ENCODE results near the gene DDX39B. TPM values are rescaled to one million over a fixed set of nuclear protein-coding genes. Genes with fewer than 3 reads are reported as not detected.

Gene DDX39B
- total and polyA plus RNA-seq, 9 of the 15 experiments (the other 6 are each of a cell fraction or from before 2014, with no cell fraction given) = 479 to 869 (median 592) TPM

DNA sequence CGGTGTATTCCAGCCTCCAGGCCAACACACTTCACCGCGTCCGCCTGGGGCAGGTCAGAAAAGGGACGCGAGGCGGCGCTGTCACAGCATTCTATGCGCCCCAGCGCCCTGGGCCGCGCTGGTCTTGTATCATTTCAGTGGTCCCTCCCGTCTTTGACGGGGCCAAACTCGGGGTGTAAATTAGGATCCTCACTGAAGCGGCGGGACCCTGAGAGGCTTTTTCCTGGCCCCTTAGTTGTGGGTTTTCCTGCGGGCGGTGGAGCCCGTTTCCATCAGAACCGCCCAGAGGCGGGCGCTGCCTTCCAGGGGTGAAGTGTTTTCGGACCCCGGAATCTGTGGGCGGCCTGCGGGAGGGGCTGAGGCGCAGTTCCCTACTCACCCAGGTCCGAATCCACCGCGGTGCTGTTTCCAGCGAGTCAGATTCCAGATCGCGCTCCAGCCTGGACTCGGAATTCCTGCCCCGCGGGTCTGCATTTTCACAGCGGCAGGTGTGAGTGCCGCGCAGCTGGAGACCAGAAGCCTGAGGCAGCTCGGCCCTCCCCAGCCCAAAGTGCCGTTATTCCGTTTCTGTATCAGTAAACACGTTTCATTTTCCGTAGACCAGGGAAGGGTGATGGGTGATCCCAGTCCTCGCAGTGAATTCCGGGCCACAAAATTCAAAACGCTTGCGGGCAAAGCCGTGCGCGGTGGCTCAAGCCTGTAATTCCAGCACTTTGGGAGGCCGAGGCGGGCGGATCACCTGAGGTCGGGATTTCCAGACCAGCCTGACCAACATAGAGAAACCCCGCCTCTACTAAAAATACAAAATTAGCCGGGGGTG lies 47.7 kb downstream of the DDX39B start (continued):
- TF ChIP-seq VEZF1 (CRISPR knock-in tag; IDR thresholded peaks at IDR 0.05) = peak; percentile 67
- no peak for TF ChIP-seq FOXJ2 (tag; IDR thresholded peaks at IDR 0.05)
- peak; percentile 76 for TF ChIP-seq BCOR (IDR thresholded peaks at IDR 0.05)
- TF ChIP-seq EGR1 (conservative IDR thresholded peaks at IDR 0.05) = peak; percentile 80
- TF ChIP-seq POLR2AphosphoS5 (IDR thresholded peaks at IDR 0.05; ENCODE audit: control insufficient read depth, insufficient read depth, low read depth, low read length) = 0 out of 2 replicates have a peak, but pooled peaks have one; percentile 47
- TF ChIP-seq PML (IDR thresholded peaks at IDR 0.05; ENCODE audit: low read length) = peak; percentile 39; the same call in 1 of the 2 replicates
- no peak for TF ChIP-seq ZEB2 (IDR thresholded peaks at IDR 0.05)
- no peak for TF ChIP-seq DIDO1 (tag; IDR thresholded peaks at IDR 0.05; ENCODE audit: low read depth)
- TF ChIP-seq ZBTB17 (CRISPR knock-in tag; IDR thresholded peaks at IDR 0.05) = peak; percentile 62
- no peak for TF ChIP-seq ZBTB34 (CRISPR knock-in tag; IDR thresholded peaks at IDR 0.05)
- TF ChIP-seq SNIP1 (IDR thresholded peaks at IDR 0.05; ENCODE audit: low read depth) = no peak
- TF ChIP-seq UBTF (IDR thresholded peaks at IDR 0.05; ENCODE audit: borderline replicate concordance in 1 of 2, low read depth in 2 of 2, low read length in 2 of 2) = peak in 1 of 2 experiments; percentile 74; a peak in 2 of 4 replicates
- no peak for TF ChIP-seq PTTG1 (tag; IDR thresholded peaks at IDR 0.05; ENCODE audit: low read depth)
- peak in 1 of 2 experiments; percentile 26 for TF ChIP-seq AFF1 (IDR thresholded peaks at IDR 0.05; ENCODE audit: low read depth in 1 of 2, partially characterized antibody in 2 of 2)
- no peak for TF ChIP-seq ZNF445 (CRISPR knock-in tag; IDR thresholded peaks at IDR 0.05; ENCODE audit: low read depth)
- TF ChIP-seq TBP (optimal IDR thresholded peaks at IDR 0.05; ENCODE audit: low read depth, low read length) = peak; percentile 57
- peak; percentile 35; the same call in 1 of the 2 replicates for TF ChIP-seq EP300 (IDR thresholded peaks at IDR 0.05; ENCODE audit: low read length)
- peak; percentile 70; the same call in 1 of the 2 replicates for TF ChIP-seq ZBTB7A (IDR thresholded peaks at IDR 0.05; ENCODE audit: borderline replicate concordance, control insufficient read depth, low read depth, low read length)
- peak; percentile 57 for TF ChIP-seq EP400 (IDR thresholded peaks at IDR 0.05)
